OCI-LY1 (cell line): ENCODE results near the gene ZNF76.

Experiments used
- H2AFZ ChIP-seq: fragments of 200-600 bp; sonication (generic), shearing (Covaris generic); 2 replicates; pipeline ENCODE4 v1.6.0; 2014; ENCODE audit warnings: antibody characterized with exemption, mild to moderate bottlenecking, low read length
- H3F3A ChIP-seq: fragments of 200-600 bp; sonication (generic), shearing (Covaris generic); 2 replicates; pipeline ENCODE4 v1.6.0; 2014; ENCODE audit warnings: mild to moderate bottlenecking, antibody characterized with exemption, low read length, moderate library complexity; ENCODE audit not compliant: insufficient read depth
- H3K27ac ChIP-seq: fragments of 200-600 bp; sonication (generic); 2 replicates; pipeline ENCODE4 v1.5.1; 2014; ENCODE audit warnings: low read length, mixed run types, mild to moderate bottlenecking, low read depth; ENCODE audit not compliant: poor library complexity, severe bottlenecking
- H3K27me3 ChIP-seq: fragments of 200-600 bp; sonication (generic); 2 replicates; pipeline ENCODE4 v1.6.0; 2014; ENCODE audit warnings: antibody characterized with exemption, mild to moderate bottlenecking, low read length, moderate library complexity; ENCODE audit not compliant: insufficient read depth
- H3K36me3 ChIP-seq: fragments of 200-600 bp; sonication (generic); 2 replicates; pipeline ENCODE4 v1.6.1; 2014; ENCODE audit warnings: mild to moderate bottlenecking, antibody characterized with exemption, low read length, moderate library complexity, mixed read lengths; ENCODE audit not compliant: insufficient read depth
- H3K4me1 ChIP-seq: fragments of 200-600 bp; sonication (generic); 2 replicates; pipeline ENCODE4 v1.5.1; 2014; ENCODE audit warnings: mild to moderate bottlenecking, low read length, moderate library complexity; ENCODE audit not compliant: insufficient read depth, severe bottlenecking
- H3K4me2 ChIP-seq: fragments of 200-600 bp; sonication (generic), shearing (Covaris generic); 2 replicates; pipeline ENCODE4 v1.6.1; 2014; ENCODE audit warnings: low read length
- H3K4me3 ChIP-seq: fragments of 200-600 bp; sonication (generic); 2 replicates; pipeline ENCODE4 v1.5.1; 2014; ENCODE audit warnings: low read length, low read depth, mild to moderate bottlenecking, mixed read lengths; ENCODE audit not compliant: poor library complexity, severe bottlenecking
- H3K79me2 ChIP-seq: fragments of 200-600 bp; shearing (Covaris generic); 2 replicates; pipeline ENCODE4 v1.6.1; 2016; ENCODE audit warnings: mixed run types, low read length, mixed read lengths; ENCODE audit not compliant: insufficient read depth
- H3K9ac ChIP-seq: fragments of 200-600 bp; sonication (generic), shearing (Covaris generic); 2 replicates; pipeline ENCODE4 v1.6.1; 2014; ENCODE audit warnings: mild to moderate bottlenecking, low read length, mixed read lengths
- H3K9me2 ChIP-seq: fragments of 200-600 bp; sonication (generic), shearing (Covaris generic); 2 replicates; pipeline ENCODE4 v1.6.1; 2014; ENCODE audit warnings: low read depth, mild to moderate bottlenecking, low read length, mixed read lengths
- H3K9me3 ChIP-seq: fragments of 200-600 bp; shearing (Covaris generic); 2 replicates; pipeline ENCODE4 v1.6.1; 2014; ENCODE audit warnings: low read length, mixed read lengths
- H4K20me1 ChIP-seq: fragments of 200-600 bp; sonication (generic), shearing (Covaris generic); 2 replicates; pipeline ENCODE4 v1.6.0; 2016; ENCODE audit warnings: mild to moderate bottlenecking, low read length; ENCODE audit not compliant: insufficient read depth
- EZH2 ChIP-seq: fragments of 200-600 bp; sonication (generic), shearing (Covaris generic); IDR thresholded peaks from 2 replicates; pipeline ENCODE4 v1.8.0; 2017; ENCODE audit warnings: borderline replicate concordance, mixed run types, mild to moderate bottlenecking, antibody characterized with exemption, low read length, moderate library complexity, mixed read lengths
- TF ChIP-seq, protein P1 (sequence below): fragments of 200-600 bp; sonication (generic), shearing (Covaris generic); IDR thresholded peaks from 2 replicates; pipeline ENCODE4 v1.5.1; 2017; ENCODE audit warnings: mild to moderate bottlenecking, antibody characterized with exemption, low read length, moderate library complexity, mixed read lengths

Gene ZNF76

DNA sequence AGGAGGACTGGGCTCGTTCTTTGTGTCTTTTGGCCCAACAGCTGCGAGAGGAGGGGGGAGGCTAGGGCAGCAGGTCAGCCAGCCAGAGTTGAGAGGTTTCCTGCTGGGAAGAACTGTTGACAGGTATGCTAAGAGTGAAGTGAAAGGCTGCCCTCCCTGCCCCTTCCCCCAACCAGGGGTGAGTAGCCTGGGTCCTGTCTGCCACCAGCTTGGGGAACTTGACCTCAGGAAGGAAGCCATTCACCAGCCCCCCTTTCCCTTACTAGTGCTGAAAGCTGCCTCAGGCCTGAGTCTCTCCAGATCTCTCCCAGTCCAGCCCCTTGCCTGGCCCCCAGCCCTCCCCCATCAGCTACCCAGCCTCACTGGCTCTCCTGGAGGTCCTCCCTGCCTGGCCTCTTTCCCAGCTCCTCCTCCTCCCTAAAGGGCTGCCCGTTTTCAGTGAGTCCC lies 20.7 kb upstream of the ZNF76 start:
- H2AFZ ChIP-seq = no peak overlapping the region
- H3F3A ChIP-seq = no peaks in the 10 kb centered on the region
- H3K27ac ChIP-seq = no peak overlapping the region
- no peaks in the 10 kb centered on the region for H3K9me2 ChIP-seq
- no peaks in the 10 kb centered on the region; the same call in 1 of the 2 replicates for H3K9me3 ChIP-seq
- H3K4me3 ChIP-seq = no peak overlapping the region
- no peaks in the 10 kb centered on the region for H3K36me3 ChIP-seq
- H3K79me2 ChIP-seq = no peaks in the 10 kb centered on the region
- H4K20me1 ChIP-seq = no peaks in the 10 kb centered on the region
- no peaks in the 10 kb centered on the region for H3K4me1 ChIP-seq
- no peaks in the 10 kb centered on the region for H3K27me3 ChIP-seq
- H3K4me2 ChIP-seq = no peak overlapping the region
- TF ChIP-seq, protein P1, sequence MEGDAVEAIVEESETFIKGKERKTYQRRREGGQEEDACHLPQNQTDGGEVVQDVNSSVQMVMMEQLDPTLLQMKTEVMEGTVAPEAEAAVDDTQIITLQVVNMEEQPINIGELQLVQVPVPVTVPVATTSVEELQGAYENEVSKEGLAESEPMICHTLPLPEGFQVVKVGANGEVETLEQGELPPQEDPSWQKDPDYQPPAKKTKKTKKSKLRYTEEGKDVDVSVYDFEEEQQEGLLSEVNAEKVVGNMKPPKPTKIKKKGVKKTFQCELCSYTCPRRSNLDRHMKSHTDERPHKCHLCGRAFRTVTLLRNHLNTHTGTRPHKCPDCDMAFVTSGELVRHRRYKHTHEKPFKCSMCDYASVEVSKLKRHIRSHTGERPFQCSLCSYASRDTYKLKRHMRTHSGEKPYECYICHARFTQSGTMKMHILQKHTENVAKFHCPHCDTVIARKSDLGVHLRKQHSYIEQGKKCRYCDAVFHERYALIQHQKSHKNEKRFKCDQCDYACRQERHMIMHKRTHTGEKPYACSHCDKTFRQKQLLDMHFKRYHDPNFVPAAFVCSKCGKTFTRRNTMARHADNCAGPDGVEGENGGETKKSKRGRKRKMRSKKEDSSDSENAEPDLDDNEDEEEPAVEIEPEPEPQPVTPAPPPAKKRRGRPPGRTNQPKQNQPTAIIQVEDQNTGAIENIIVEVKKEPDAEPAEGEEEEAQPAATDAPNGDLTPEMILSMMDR = no peak
- TF ChIP-seq EZH2 = no peak
- no peak overlapping the region for H3K9ac ChIP-seq

DNA sequence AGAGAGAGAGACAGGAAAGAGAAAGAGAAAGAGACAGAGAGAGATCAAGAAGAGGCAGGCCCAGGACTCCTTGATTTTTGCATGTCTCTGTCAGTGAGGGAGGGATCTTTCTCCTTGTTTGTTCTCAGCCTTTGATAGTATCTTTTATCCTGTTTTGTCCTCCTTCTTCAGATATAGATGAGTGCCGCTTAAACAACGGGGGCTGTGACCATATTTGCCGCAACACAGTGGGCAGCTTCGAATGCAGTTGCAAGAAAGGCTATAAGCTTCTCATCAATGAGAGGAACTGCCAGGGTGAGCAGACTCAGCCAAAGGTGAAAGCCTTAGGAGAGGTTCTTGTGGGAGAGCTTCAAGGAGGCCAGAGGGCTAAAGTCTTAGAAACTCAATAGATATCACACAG lies 20.0 kb upstream of the ZNF76 start:
- Histone ChIP-seq H3K4me1 (no peaks in the 10 kb centered on the region), H3K27me3 (no peaks in the 10 kb centered on the region), H3K4me3 (no peak overlapping the region), H3K36me3 (no peaks in the 10 kb centered on the region), H3K27ac (no peak overlapping the region), H2AFZ (no peak overlapping the region), H3K9ac (no peak overlapping the region), H3K4me2 (no peak overlapping the region), H3K9me2 (no peaks in the 10 kb centered on the region), H3K79me2 (no peaks in the 10 kb centered on the region), H3K9me3 (no peaks in the 10 kb centered on the region; the same call in 1 of the 2 replicates), H3F3A (no peaks in the 10 kb centered on the region), H4K20me1 (no peaks in the 10 kb centered on the region)
- TF ChIP-seq EZH2 = no peak

DNA sequence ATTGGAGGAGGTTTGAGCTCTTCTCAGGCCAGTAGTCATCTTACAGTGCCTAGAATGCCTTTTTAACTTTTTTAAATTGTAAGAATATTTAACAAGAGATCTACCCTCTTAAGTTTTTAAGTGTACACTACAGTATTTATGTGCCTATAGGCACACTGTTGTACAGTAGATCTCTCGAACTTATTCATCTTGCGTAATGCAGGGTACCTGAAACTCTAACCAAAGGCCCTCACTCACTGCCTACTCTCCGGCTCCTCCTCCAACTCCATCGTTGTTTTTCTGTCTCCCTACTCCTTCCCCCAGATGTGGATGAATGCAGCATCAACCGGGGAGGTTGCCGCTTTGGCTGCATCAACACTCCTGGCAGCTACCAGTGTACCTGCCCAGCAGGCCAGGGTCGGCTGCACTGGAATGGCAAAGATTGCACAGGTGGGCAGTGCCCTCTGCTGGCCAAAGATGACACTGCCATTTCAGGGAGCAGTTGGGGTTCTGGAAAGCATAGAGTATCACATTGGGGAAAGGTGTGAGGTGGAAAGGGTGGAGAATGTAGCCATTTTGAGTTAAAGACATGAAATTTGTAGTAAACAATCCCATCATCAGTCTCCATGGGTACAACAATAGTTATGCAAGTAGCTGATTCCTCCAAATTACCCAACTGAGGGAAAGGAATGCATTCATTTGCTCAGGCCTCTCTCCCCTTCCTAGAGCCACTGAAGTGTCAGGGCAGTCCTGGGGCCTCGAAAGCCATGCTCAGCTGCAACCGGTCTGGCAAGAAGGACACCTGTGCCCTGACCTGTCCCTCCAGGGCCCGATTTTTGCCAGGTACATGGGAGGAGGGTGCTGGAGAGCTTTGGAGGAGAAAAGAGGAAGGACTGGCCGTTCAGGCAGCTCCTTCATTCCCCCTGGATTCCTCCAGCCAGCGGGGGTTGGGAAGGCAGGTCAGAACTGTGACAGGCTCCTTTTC lies 18.4 kb upstream of the ZNF76 start:
- Histone ChIP-seq H3K27ac (no peak overlapping the region), H3K4me1 (no peaks in the 10 kb centered on the region), H3K4me3 (no peak overlapping the region), H2AFZ (no peak overlapping the region), H4K20me1 (no peaks in the 10 kb centered on the region), H3K4me2 (no peak overlapping the region), H3K9me3 (no peaks in the 10 kb centered on the region), H3K27me3 (no peaks in the 10 kb centered on the region), H3K36me3 (no peaks in the 10 kb centered on the region), H3K9ac (no peak overlapping the region), H3K9me2 (no peaks in the 10 kb centered on the region), H3K79me2 (no peaks in the 10 kb centered on the region), H3F3A (no peaks in the 10 kb centered on the region)
- no peak for TF ChIP-seq EZH2
- TF ChIP-seq, protein P1 = peak; percentile 98
